ENCODE measurements around the gene MAP7D1. TPM values are rescaled to one million over a fixed set of nuclear protein-coding genes. Genes with fewer than 3 reads are reported as not detected.

Gene MAP7D1
- total and polyA plus RNA-seq, 10 of the 15 experiments (the other 5 are each of a cell fraction or from before 2014, with no cell fraction given): 4.4 to 97.6 (median 24.2) TPM

DNA sequence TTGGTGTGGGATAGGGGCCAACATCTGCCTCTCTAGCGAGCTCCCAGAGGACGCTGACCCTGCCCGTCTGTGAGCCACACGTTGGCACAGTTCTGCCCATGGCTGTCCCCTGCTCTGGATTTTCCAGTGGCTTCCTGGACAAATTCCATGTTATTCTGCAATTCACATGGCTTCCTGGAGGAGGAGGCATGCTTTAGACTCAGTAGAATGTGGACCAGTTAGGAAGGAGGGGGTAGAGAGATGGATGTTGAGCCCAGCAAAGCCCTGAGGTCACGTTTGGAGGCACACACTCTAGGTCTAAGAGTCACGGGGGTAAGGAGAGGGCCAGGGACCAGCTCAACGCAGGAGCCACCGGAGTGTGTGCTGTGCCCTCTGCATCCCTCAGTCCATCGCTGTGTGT, 43.1 kb upstream of the MAP7D1 start (continued):
- TF ChIP-seq, protein P1, sequence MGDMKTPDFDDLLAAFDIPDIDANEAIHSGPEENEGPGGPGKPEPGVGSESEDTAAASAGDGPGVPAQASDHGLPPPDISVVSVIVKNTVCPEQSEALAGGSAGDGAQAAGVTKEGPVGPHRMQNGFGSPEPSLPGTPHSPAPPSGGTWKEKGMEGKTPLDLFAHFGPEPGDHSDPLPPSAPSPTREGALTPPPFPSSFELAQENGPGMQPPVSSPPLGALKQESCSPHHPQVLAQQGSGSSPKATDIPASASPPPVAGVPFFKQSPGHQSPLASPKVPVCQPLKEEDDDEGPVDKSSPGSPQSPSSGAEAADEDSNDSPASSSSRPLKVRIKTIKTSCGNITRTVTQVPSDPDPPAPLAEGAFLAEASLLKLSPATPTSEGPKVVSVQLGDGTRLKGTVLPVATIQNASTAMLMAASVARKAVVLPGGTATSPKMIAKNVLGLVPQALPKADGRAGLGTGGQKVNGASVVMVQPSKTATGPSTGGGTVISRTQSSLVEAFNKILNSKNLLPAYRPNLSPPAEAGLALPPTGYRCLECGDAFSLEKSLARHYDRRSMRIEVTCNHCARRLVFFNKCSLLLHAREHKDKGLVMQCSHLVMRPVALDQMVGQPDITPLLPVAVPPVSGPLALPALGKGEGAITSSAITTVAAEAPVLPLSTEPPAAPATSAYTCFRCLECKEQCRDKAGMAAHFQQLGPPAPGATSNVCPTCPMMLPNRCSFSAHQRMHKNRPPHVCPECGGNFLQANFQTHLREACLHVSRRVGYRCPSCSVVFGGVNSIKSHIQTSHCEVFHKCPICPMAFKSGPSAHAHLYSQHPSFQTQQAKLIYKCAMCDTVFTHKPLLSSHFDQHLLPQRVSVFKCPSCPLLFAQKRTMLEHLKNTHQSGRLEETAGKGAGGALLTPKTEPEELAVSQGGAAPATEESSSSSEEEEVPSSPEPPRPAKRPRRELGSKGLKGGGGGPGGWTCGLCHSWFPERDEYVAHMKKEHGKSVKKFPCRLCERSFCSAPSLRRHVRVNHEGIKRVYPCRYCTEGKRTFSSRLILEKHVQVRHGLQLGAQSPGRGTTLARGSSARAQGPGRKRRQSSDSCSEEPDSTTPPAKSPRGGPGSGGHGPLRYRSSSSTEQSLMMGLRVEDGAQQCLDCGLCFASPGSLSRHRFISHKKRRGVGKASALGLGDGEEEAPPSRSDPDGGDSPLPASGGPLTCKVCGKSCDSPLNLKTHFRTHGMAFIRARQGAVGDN (IDR thresholded peaks at IDR 0.05): no peak
- TF ChIP-seq, protein P2, sequence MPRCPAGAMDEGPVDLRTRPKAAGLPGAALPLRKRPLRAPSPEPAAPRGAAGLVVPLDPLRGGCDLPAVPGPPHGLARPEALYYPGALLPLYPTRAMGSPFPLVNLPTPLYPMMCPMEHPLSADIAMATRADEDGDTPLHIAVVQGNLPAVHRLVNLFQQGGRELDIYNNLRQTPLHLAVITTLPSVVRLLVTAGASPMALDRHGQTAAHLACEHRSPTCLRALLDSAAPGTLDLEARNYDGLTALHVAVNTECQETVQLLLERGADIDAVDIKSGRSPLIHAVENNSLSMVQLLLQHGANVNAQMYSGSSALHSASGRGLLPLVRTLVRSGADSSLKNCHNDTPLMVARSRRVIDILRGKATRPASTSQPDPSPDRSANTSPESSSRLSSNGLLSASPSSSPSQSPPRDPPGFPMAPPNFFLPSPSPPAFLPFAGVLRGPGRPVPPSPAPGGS (IDR thresholded peaks at IDR 0.05; ENCODE audit: borderline replicate concordance, insufficient read depth, low read depth, low read length, poor library complexity, severe bottlenecking): no peak
- TF ChIP-seq SREBF1 (IDR thresholded peaks at IDR 0.05; ENCODE audit: low read length): no peak

DNA sequence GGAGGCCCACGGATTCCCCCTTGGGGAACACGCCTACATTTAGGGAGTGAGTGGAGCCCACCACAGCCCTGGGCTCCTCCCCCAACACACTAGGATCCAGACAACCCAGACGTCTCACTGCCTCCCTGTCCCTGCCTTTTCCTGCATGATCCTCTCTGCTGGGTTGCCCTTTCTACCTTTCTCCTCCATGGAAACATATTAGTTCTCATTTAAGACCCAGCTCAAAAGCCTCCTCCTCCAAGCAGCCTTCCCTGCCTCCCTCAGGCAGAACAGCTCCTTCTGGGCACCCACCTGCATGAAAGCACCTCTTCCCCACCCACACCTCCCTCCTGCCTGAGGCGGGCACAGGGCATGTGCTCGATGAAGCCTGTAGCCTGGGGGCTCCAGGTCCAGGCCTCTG, 41.6 kb upstream of the MAP7D1 start:
- ChIA-PET SMC1A (ENCODE audit: uncharacterized antibody, unreplicated experiment) (interaction anchor here (1.1 kb wide), 1 partner anchor 99 kb away, joined by 3 read pairs; no protein-coding TSS in a partner anchor), CTCF (interaction anchor here (0.7 to 1.6 kb wide), 2 partner anchors 20 to 171 kb away, joined by 3 to 7 read pairs; no protein-coding TSS in a partner anchor), RAD21 (ENCODE audit: unreplicated experiment) (interaction anchor here (0.6 to 1.7 kb wide), 2 partner anchors 21 to 340 kb away, joined by 4 to 7 read pairs; no protein-coding TSS in a partner anchor), POLR2A (interaction anchor here (0.7 kb wide), 1 partner anchor 451 kb away, joined by 4 read pairs; no protein-coding TSS in a partner anchor)
- no peaks in the 10 kb centered on the region for H3K4me1 ChIP-seq (ENCODE audit: control insufficient read depth, insufficient read depth, low read length)
- FAIRE-seq: no peak
- no peaks in the 10 kb centered on the region for H3K9me3 ChIP-seq (replicated peaks; ENCODE audit: control insufficient read depth, insufficient read depth, low read length)
- no peak for DNase-seq (ENCODE audit: low read depth, low spot score)
- ATAC-seq: no peak
- WGBS (ENCODE audit: insufficient coverage, insufficient replicate concordance, low lambda C conversion rate, missing lambda C conversion rate): 18% methylated on average over 5 of the region's 5 CpGs
- no peak overlapping the region for H3K4me3 ChIP-seq
- H3K27me3 ChIP-seq (replicated peaks in 1 of 2; ENCODE audit: control insufficient read depth in 2 of 2, insufficient read depth in 2 of 2, low read length in 1 of 2): no peaks in the 10 kb centered on the region; a peak in 1 of 4 replicates
- no TSS peak for BruUV-seq (replicated peaks)
- no peaks in the 10 kb centered on the region for H4K20me1 ChIP-seq (ENCODE audit: control insufficient read depth, insufficient read depth)
- intact Hi-C loops (cut with micrococcal nuclease; ENCODE audit: unreplicated experiment) (no loop called here), in situ Hi-C loops (cut with MboI) (no loop called here)
- no peak for TF ChIP-seq CHD1 (IDR thresholded peaks at IDR 0.05; ENCODE audit: low read depth, low read length)
- TF ChIP-seq SMAD5 (IDR thresholded peaks at IDR 0.05; ENCODE audit: low read depth): no peak
- TF ChIP-seq ETV6 (conservative IDR thresholded peaks at IDR 0.05 in 1 of 2, IDR thresholded peaks at IDR 0.05 in 1 of 2; ENCODE audit: borderline replicate concordance in 1 of 2, low read depth in 1 of 2): no peak
- no peak for TF ChIP-seq SP1 (IDR thresholded peaks at IDR 0.05; ENCODE audit: low read depth, low read length)
- H3K4me2 ChIP-seq (ENCODE audit: control insufficient read depth, insufficient read depth): no peak overlapping the region
- no peak overlapping the region for H3K27ac ChIP-seq (ENCODE audit: control insufficient read depth, insufficient read depth)
- no peak overlapping the region for H3K9ac ChIP-seq (ENCODE audit: control insufficient read depth, insufficient read depth, low read length)
- H3K79me2 ChIP-seq (ENCODE audit: control insufficient read depth, insufficient read depth, low read length): no peaks in the 10 kb centered on the region
- H2AFZ ChIP-seq (ENCODE audit: control insufficient read depth, low read depth, low read length): no peak overlapping the region
- no peaks in the 10 kb centered on the region for H3K36me3 ChIP-seq (ENCODE audit: control insufficient read depth in 2 of 2, insufficient read depth in 2 of 2, low read length in 1 of 2)
